ENCODE measurements around the gene FMNL2.

Gene FMNL2

DNA sequence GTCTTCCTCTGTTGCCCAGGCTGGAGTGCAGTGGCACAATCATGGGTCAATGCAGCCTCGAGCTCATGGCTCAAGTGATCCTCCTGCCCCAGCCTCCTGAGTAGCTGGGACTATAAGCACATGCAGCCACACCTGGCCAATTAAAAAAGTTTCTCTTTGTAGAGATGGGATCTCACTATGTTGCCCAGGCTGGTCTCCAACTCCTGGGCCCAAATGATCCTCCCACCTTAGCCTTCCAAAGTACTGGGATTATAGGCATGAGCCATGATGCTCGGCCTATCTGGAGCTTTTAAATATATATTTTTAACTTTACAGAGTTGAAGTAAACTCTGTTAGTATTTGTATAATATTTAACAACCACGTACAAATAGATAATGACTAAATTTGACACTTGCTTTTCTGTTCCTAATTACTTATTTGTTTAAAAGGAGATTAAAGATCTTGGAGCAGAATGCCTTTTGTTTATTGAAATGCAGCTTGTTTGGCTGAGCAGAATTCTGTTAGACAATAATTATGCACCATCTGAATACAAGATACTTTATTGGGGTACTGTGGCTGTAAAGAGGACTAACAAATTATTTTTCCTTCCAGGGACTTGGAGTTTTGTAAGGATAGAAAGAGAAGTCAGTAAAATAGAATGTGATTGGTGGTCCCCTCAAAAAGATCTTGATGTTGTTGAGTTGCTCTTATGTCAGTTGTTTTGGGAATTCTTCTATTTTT is 175.0 kb downstream of the FMNL2 start:
- no peak overlapping the region for H3K4me3 ChIP-seq (ENCODE audit: low read depth, low read length)
- ChIA-PET POLR2A (no interaction called here), CTCF (interaction anchor here (1.2 kb wide), 1 partner anchor 14 kb away, joined by 3 read pairs; no protein-coding TSS in a partner anchor)
- no peak for DNase-seq (ENCODE audit: low read depth, low spot score)
- TF ChIP-seq, protein P1, sequence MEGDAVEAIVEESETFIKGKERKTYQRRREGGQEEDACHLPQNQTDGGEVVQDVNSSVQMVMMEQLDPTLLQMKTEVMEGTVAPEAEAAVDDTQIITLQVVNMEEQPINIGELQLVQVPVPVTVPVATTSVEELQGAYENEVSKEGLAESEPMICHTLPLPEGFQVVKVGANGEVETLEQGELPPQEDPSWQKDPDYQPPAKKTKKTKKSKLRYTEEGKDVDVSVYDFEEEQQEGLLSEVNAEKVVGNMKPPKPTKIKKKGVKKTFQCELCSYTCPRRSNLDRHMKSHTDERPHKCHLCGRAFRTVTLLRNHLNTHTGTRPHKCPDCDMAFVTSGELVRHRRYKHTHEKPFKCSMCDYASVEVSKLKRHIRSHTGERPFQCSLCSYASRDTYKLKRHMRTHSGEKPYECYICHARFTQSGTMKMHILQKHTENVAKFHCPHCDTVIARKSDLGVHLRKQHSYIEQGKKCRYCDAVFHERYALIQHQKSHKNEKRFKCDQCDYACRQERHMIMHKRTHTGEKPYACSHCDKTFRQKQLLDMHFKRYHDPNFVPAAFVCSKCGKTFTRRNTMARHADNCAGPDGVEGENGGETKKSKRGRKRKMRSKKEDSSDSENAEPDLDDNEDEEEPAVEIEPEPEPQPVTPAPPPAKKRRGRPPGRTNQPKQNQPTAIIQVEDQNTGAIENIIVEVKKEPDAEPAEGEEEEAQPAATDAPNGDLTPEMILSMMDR (IDR thresholded peaks at IDR 0.05; ENCODE audit: insufficient read depth, low read length, missing control alignments) = no peak

DNA sequence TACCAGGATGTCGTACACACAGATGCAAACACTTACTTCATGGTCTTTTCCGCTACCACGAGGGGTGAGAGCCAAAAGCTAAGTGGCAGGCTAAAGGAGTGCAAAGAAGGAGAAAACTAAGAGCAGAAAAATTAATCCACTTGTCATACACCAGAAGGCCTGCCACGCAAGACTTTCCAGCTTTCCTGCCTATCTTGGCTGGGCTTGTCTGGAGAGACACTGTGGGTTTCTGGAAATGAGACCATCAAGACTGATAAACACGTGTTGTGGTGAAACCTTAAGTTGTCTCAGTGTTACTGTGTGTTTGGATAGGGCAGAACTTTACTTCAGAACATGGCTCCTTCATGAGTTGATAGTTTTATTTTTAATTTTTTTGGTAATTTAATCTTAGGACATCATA is 175.6 kb downstream of the FMNL2 start:
- no peak for DNase-seq (ENCODE audit: low read depth, low spot score)
- ChIA-PET POLR2A (no interaction called here), CTCF (no interaction called here)
- H3K4me3 ChIP-seq (ENCODE audit: low read depth, low read length) = no peak overlapping the region
- TF ChIP-seq, protein P1 (IDR thresholded peaks at IDR 0.05; ENCODE audit: insufficient read depth, low read length, missing control alignments) = no peak

DNA sequence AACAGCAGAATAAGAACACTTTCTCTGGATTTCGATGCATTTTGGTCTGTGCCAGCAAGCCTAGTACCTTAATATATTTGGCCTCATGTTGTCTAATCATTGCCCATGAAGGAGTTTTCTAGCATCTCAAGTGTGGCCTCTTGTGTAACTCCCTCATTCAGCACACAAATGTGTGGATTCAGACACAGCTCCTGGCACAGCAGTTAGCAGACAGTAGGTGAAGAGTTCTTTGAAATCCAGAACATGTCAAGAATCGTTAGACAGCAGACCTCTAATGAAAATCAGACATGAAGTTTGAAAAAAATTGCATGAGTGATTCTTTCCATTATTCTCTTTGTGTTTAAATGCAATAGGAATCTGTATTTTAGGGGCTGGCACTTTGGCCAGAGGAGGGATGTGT is 177.0 kb downstream of the FMNL2 start:
- DNase-seq (ENCODE audit: low read depth, low spot score) = no peak
- no peak overlapping the region for H3K4me3 ChIP-seq (ENCODE audit: low read depth, low read length)
- CTCF ChIA-PET = no interaction called here
- TF ChIP-seq, protein P1 (IDR thresholded peaks at IDR 0.05; ENCODE audit: insufficient read depth, low read length, missing control alignments) = no peak
- POLR2A ChIA-PET = no interaction called here

DNA sequence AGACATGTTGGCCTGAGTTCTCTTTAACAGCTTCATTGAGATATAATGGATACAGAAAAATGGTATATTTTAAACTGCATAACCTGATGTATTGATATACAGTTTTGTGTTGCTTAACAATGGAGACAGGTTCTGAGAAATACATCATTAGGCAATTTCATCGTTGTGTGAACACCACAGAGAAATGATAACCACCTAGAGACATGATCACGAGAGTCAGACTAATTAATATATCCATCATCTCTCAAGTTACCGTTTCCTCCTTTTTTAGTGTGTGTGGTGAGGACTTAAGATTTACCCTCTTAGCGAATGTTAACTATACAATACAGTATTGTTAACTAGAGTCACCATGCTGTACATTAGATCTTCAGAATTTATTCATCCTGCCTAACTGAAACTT is 178.1 kb downstream of the FMNL2 start:
- TF ChIP-seq, protein P1 (IDR thresholded peaks at IDR 0.05; ENCODE audit: insufficient read depth, low read length, missing control alignments) = no peak
- no peak for DNase-seq (ENCODE audit: low read depth, low spot score)
- ChIA-PET CTCF (interaction anchor here (0.7 kb wide), 1 partner anchor 324 kb away, joined by 4 read pairs; no protein-coding TSS in a partner anchor), POLR2A (no interaction called here)
- no peak overlapping the region for H3K4me3 ChIP-seq (ENCODE audit: low read depth, low read length)

DNA sequence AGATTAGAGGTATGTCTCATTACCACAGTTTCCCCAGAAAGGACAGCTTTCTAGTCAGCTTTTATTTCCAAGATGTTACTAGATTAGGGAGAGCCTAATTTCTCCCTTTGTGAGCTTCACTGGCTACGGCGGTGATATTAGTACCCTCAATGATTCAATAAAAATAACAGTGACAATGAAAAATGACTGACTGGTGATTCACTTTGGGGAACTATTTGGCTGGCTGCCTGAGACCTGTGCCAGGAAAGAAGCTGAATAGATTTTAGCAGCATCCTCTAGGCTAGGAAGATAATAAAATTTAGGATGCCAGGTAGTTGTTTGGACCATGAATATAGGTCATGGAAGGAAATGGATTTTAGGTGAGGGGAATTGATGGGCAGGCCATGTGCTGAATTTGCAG is 178.7 kb downstream of the FMNL2 start:
- TF ChIP-seq, protein P1 (IDR thresholded peaks at IDR 0.05; ENCODE audit: insufficient read depth, low read length, missing control alignments) = no peak
- no peak for DNase-seq (ENCODE audit: low read depth, low spot score)
- ChIA-PET POLR2A (no interaction called here), CTCF (interaction anchor here (0.7 to 1.0 kb wide), 2 partner anchors 12 to 324 kb away, joined by 3 to 4 read pairs; no protein-coding TSS in a partner anchor)
- H3K4me3 ChIP-seq (ENCODE audit: low read depth, low read length) = no peak overlapping the region

DNA sequence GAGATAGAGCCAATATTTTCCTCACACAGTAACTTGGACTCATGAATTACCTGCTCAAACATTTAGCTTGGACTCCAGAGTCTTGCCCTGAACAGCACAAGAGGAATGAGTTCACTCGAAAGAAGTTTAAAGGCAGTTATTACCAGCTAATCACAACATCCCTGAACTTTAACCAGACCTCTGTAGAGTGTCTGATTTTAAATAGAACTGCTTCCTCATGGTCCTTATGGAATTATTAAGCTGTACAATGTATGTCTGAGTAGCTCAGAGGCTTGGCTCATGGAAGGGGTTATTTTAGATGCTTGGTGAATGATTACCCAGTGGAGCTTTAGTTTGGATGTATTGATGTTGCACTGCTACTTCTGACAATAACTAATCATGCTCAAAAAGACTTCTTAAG is 183.1 kb downstream of the FMNL2 start:
- POLR2A ChIA-PET = no interaction called here
- CTCF ChIA-PET = interaction anchor here (0.9 to 2.6 kb wide), 2 partner anchors 116 to 118 kb away, joined by 3 to 8 read pairs; no protein-coding TSS in a partner anchor

More for the DNA sequence above, 183.1 kb downstream of the FMNL2 start:
- TF ChIP-seq, protein P1 (IDR thresholded peaks at IDR 0.05; ENCODE audit: insufficient read depth, low read length, missing control alignments) = no peak
- no peak for DNase-seq (ENCODE audit: low read depth, low spot score)
- no peak overlapping the region for H3K4me3 ChIP-seq (ENCODE audit: low read depth, low read length)

Data from AG04449 (cell line).